Brain microvascular endothelial cell (primary cell): ENCODE data around the gene STRA6.
A peak's percentile ranks its signal among the peaks of the same experiment; 100 is the strongest.

Experiments
- DNase-seq: peaks from one replicate; pipeline ENCODE4 v3.0.0-alpha.2; 2020
- H3K27ac ChIP-seq: fragments of 250-450 bp; sonication (Bioruptor Pico); 2 replicates; pipeline ENCODE4 v1.5.1; 2020; ENCODE audit warnings: mild to moderate bottlenecking, moderate library complexity
- H3K27me3 ChIP-seq: fragments of 250-450 bp; sonication (Bioruptor Pico); replicated peaks from 2 replicates; pipeline ENCODE4 v1.5.1; 2020; ENCODE audit warnings: mild to moderate bottlenecking
- H3K36me3 ChIP-seq: fragments of 250-450 bp; sonication (Bioruptor Pico); replicated peaks from 2 replicates; pipeline ENCODE4 v1.5.1; 2020; ENCODE audit warnings: mild to moderate bottlenecking
- H3K4me3 ChIP-seq: 2 replicates; pipeline ENCODE4 v1.5.1; 2011; ENCODE audit warnings: low read depth, mild to moderate bottlenecking, control low read depth, low read length, moderate library complexity
- in situ Hi-C: cut with HindIII; loops from 2 replicates; pipeline ENCODE4 v1.10.0; 2017; ENCODE audit warnings: low sequenced_read_pairs, low pct_ligation_motif_present
- TF ChIP-seq, protein P1 (sequence below): IDR thresholded peaks from 2 replicates; pipeline ENCODE4 v1.5.1; 2011; ENCODE audit warnings: low read depth, mild to moderate bottlenecking, moderate library complexity, low read length, control low read depth, inconsistent platforms; ENCODE audit errors: missing control alignments

STRA6 gene

DNA sequence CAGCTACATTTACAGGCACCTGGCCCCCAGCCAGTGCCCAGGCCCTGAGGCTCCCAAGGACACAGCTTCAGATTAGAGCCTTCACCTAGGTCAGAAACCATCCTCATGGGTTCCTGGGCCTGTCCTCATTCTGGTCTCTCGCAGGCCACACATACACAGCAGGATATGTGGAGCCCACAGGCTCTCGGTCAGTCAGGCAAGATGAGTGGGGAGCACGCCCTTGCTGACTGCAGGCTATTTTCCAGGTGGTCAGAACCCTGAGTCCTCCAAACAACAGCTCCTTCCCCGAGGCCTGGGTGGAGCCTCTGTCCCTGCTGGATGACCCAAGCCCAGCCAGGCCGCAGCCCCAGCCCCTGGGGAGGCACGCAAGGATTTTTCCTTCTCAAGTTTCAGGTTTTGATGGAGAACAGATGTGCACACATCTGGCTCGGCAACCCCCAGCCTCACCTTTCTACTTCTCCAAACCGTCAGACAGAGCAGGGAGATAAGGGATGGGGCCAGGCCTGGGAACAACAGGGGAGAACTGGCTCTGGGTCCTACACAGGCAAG lies 1.6 kb downstream of the STRA6 start:
- Histone ChIP-seq H3K27ac (peak overlapping the region; percentile 87), H3K27me3 (no peaks in the 10 kb centered on the region), H3K36me3 (no peaks in the 10 kb centered on the region), H3K4me3 (peak overlapping the region; percentile 15)
- in situ Hi-C loops = no loop called here
- TF ChIP-seq, protein P1, sequence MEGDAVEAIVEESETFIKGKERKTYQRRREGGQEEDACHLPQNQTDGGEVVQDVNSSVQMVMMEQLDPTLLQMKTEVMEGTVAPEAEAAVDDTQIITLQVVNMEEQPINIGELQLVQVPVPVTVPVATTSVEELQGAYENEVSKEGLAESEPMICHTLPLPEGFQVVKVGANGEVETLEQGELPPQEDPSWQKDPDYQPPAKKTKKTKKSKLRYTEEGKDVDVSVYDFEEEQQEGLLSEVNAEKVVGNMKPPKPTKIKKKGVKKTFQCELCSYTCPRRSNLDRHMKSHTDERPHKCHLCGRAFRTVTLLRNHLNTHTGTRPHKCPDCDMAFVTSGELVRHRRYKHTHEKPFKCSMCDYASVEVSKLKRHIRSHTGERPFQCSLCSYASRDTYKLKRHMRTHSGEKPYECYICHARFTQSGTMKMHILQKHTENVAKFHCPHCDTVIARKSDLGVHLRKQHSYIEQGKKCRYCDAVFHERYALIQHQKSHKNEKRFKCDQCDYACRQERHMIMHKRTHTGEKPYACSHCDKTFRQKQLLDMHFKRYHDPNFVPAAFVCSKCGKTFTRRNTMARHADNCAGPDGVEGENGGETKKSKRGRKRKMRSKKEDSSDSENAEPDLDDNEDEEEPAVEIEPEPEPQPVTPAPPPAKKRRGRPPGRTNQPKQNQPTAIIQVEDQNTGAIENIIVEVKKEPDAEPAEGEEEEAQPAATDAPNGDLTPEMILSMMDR = no peak
- peak; percentile 29 for DNase-seq

DNA sequence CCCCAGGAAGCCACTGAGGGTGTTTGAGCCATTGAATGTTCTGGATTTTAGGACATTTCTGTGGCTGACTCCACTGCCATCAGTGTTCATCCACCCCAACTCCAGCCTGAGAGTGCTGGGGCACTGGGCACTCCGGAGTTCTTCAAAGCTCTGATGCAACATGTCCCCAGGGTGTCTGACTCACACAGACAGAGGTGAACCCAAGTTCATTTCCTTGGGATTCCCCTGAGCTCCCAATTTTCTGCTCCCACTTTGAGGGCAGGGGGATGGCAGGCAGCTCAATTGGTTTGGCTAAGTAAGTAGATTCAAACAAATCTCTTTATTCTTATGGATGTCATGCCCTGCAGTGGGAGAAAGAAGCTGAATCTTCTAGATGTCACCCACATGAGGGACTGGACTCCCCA lies 2.2 kb downstream of the STRA6 start:
- DNase-seq = peak; percentile 85
- TF ChIP-seq, protein P1 = no peak
- no peaks in the 10 kb centered on the region for H3K36me3 ChIP-seq
- H3K27ac ChIP-seq = peak overlapping the region; percentile 87
- H3K27me3 ChIP-seq = no peaks in the 10 kb centered on the region
- H3K4me3 ChIP-seq = no peak overlapping the region
- in situ Hi-C loops = no loop called here

DNA sequence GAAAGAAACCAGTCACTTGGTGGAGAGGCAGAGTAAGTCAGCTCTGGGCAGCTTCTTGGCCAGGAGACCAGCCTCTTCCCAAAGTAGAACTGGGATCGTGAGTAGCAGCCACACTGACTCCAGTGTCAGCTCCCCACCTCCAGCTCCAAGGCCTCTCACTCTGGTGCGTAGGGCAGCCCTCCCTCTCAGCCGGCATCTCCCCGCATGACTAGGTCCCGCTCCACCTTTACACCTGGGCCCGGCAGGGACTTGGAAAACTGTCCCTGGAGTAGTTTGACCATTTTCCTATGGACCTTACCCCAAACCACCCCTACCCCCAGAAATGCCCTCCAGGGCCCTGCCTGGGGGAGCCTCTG lies 3.3 kb downstream of the STRA6 start:
- TF ChIP-seq, protein P1 = no peak
- Histone ChIP-seq H3K27me3 (no peaks in the 10 kb centered on the region), H3K27ac (no peak overlapping the region), H3K4me3 (no peak overlapping the region), H3K36me3 (no peaks in the 10 kb centered on the region)
- no peak for DNase-seq
- in situ Hi-C loops = no loop called here

DNA sequence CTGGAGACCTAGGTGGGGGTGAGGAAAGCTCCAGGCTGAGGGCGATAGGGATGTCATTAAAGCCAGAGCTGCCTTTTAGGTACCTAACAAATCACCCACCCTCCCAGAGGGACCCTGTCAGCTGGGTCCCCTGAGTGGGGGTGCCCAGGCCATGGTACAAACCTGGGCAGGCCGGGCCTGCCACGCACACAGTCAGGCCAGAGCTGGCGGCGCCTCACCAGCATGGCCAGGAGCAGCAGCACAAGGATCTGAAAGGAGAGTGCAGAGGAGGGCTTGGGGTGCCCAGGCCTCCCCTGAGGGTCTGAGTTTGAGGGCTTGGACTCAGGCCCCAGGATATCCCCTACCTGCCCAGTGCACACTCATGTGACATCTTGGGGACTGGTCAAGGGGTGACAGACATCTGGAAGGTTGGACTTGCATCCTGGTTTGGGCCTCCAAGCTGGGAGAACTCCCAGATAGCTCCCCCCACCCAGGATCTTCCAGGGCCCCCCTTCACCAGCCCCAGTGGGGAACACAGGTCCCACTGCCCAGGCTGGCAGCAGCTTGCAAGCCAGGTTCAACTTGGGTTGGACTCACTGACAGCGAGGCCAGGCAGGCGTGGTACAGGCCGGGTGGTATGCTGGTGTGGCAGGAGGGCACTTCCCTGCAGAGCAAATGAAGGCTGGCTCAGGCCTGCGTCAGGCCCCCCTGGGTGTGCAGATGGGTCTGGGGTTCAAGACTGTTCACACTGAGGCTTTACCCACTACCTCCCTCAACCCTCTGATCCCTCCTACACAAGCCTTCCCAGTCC lies 5.2 kb downstream of the STRA6 start:
- TF ChIP-seq, protein P1 = no peak
- no peak overlapping the region for H3K4me3 ChIP-seq
- no peaks in the 10 kb centered on the region for H3K27me3 ChIP-seq
- in situ Hi-C loops = no loop called here
- DNase-seq = no peak
- no peak overlapping the region for H3K27ac ChIP-seq
- no peaks in the 10 kb centered on the region for H3K36me3 ChIP-seq

DNA sequence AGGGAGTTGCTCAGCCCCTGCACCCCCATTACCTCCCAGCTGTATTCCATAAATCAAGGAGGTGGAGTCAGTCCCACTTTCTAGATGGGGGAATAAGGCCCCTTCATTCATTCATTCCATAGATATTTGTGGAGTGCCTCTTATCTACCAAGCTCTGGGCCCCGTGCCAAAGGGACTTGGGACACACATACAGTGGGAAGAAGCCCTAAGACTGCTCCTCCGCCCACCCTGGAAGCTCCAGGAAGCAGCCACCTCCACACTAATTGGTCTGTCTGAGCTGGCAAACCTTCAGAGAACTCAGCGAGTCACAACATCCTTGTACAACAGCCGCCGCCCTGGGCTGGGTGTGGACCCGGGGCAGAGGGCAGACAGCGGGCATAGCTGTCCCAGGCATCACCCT lies 6.4 kb downstream of the STRA6 start:
- Histone ChIP-seq H3K36me3 (no peaks in the 10 kb centered on the region), H3K27me3 (no peaks in the 10 kb centered on the region), H3K4me3 (no peak overlapping the region), H3K27ac (peak overlapping the region; percentile 67)
- in situ Hi-C loops = no loop called here
- peak; percentile 98 for DNase-seq
- TF ChIP-seq, protein P1 = no peak
